Body of pancreas (tissue), 4 donors: ENCODE results near the gene SLC19A1. TPM values are rescaled to one million over a fixed set of nuclear protein-coding genes. Genes with fewer than 3 reads are reported as not detected.
A peak's percentile ranks its signal among the peaks of the same experiment; 100 is the strongest.

ENCODE experiments used
- ATAC-seq: fragments of 150-250 bp; one replicate; pipeline ENCODE4 v1.9.1; 2016
- DNase-seq, 4 donors: peaks; one replicate each; pipeline ENCODE4 v3.0.0-alpha.2; 2019
- H3K27ac ChIP-seq, 4 donors: fragments of 200-600 bp; sonication (generic); 1 replicate in 3 of 4; 2 replicates in 1 of 4; pipeline versions ENCODE4 v1.5.1 to v1.6.1; 2016 to 2019; ENCODE audit warnings: mild to moderate bottlenecking in 1 of 4, mixed read lengths in 1 of 4, moderate library complexity in 1 of 4
- H3K27me3 ChIP-seq, 2 donors: fragments of 200-600 bp; sonication (generic); one replicate each; pipeline ENCODE4 v1.6.0; 2016; ENCODE audit warnings: mild to moderate bottlenecking in 1 of 2
- H3K36me3 ChIP-seq, 2 donors: fragments of 200-600 bp; sonication (generic); replicated peaks in 1 of 2; 2 replicates each; pipeline ENCODE4 v1.5.1; 2016; ENCODE audit warnings: low read depth in 2 of 2; ENCODE audit not compliant: insufficient read depth in 1 of 2
- H3K4me1 ChIP-seq: fragments of 200-600 bp; sonication (generic); one replicate; pipeline ENCODE4 v1.6.0; 2016
- H3K4me3 ChIP-seq, 2 donors: fragments of 200-600 bp; sonication (generic); 1 replicate in 1 of 2; 2 replicates in 1 of 2; pipeline ENCODE4 v1.5.1; 2016 to 2019
- H3K9me3 ChIP-seq, 3 donors: fragments of 200-600 bp; sonication (generic); 1 replicate in 2 of 3; 2 replicates in 1 of 3; pipeline ENCODE4 v1.5.1; 2016
- POLR2A ChIP-seq, 3 donors: fragments of 450-650 bp; IDR thresholded peaks; one replicate each; pipeline ENCODE4 v1.6.1; 2016; ENCODE audit warnings: antibody characterized with exemption in 3 of 3, mild to moderate bottlenecking in 2 of 3
- WGBS, 2 donors: methylation state at CpG; one replicate each; pipeline ENCODE4 v1.1.5; 2017; 5-methylcytosine and 5-hydroxymethylcytosine counted together
- intact Hi-C: fragments of 100-400 bp; cut with DNase I; formaldehyde crosslinking; loops from one replicate; pipeline ENCODE4 v1.15.1; 2023
- total RNA-seq, 2 donors: library from RNA; depleted of rRNA; stranded (reverse); fragments of >200 nt; gene quantifications; one replicate each; pipeline ENCODE4 v1.1.0, GENCODE V29; 2016
- TF ChIP-seq, protein P1 (sequence below), 7 experiments: fragments of 450-650 bp in 4 of 7; fragments of 200-600 bp in 3 of 7; sonication (generic) in 3 of 7; IDR thresholded peaks; one replicate each; pipeline ENCODE4 v1.5.1; 2016 to 2019; ENCODE audit warnings: antibody characterized with exemption in 7 of 7

Gene SLC19A1
- total RNA-seq, 2 donors from 2014 or later, result 2.6 to 7.0 TPM

- no peak for ATAC-seq
- 88 to 95% methylated on average over 8 to 11 of the region's 12 CpGs for WGBS, 2 donors
- intact Hi-C loops, result no loop called here
- no peak overlapping the region for H3K27ac ChIP-seq
- no peaks in the 10 kb centered on the region for H3K36me3 ChIP-seq
- no peak overlapping the region for H3K4me3 ChIP-seq
- peaks cover 30% of the 10 kb centered on the region for H3K4me1 ChIP-seq
- no peaks in the 10 kb centered on the region for H3K27me3 ChIP-seq
- DNase-seq, result no peak
- no peaks in the 10 kb centered on the region for H3K9me3 ChIP-seq
- no peak for TF ChIP-seq POLR2A (IDR thresholded peaks at IDR 0.05)
- TF ChIP-seq, protein P1, sequence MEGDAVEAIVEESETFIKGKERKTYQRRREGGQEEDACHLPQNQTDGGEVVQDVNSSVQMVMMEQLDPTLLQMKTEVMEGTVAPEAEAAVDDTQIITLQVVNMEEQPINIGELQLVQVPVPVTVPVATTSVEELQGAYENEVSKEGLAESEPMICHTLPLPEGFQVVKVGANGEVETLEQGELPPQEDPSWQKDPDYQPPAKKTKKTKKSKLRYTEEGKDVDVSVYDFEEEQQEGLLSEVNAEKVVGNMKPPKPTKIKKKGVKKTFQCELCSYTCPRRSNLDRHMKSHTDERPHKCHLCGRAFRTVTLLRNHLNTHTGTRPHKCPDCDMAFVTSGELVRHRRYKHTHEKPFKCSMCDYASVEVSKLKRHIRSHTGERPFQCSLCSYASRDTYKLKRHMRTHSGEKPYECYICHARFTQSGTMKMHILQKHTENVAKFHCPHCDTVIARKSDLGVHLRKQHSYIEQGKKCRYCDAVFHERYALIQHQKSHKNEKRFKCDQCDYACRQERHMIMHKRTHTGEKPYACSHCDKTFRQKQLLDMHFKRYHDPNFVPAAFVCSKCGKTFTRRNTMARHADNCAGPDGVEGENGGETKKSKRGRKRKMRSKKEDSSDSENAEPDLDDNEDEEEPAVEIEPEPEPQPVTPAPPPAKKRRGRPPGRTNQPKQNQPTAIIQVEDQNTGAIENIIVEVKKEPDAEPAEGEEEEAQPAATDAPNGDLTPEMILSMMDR (IDR thresholded peaks at IDR 0.05), result no peak
Measured at GRCh38 chr21:45511007-45511406, 31.2 kb downstream of the SLC19A1 start.

DNA sequence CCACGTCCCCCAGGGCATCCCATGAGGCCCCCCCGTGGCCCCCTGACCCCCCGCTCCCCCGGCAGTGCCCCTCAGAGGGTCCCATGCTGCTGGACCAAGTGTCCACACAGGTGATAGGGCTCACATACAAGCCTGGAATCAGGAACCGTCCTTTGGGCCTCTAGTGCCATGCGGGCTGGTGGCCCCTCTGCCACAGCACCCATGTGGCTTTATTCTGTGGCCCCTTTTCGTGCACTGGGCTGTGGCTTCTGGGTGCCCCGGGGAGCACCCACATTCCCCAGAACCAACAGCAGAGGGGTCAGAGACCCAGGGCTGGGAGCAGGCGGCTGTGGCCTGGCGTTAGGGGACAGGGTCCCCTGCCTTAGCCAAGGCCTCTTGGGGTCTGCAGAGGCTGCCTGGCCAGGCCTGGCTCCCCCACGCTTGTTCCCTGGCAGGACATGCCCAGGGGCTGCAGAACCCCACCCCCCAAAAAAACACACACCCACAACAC, 31.7 kb downstream of the SLC19A1 start:
- H3K4me1 ChIP-seq, result peaks cover 30% of the 10 kb centered on the region

GRCh38 chr21:45509566-45510465, 32.4 kb downstream of the SLC19A1 start:
- Histone ChIP-seq H3K27me3 (no peaks in the 10 kb centered on the region), H3K9me3 (no peaks in the 10 kb centered on the region), H3K36me3 (no peaks in the 10 kb centered on the region), H3K4me3 (no peak overlapping the region), H3K27ac (no peak overlapping the region), H3K4me1 (peaks cover 30% of the 10 kb centered on the region)
- DNase-seq (no peak), ATAC-seq (no peak)
- TF ChIP-seq, protein P1 (IDR thresholded peaks at IDR 0.05), result no peak
- 85 to 91% methylated on average over 8 to 45 of the region's 61 CpGs for WGBS, 2 donors
- intact Hi-C loops, result no loop called here

More for the DNA sequence above, 31.7 kb downstream of the SLC19A1 start:
- ATAC-seq (no peak), DNase-seq (no peak)
- H3K9me3 ChIP-seq, result no peaks in the 10 kb centered on the region
- H3K27ac ChIP-seq, result no peak overlapping the region
- TF ChIP-seq POLR2A (IDR thresholded peaks at IDR 0.05), result no peak
- TF ChIP-seq, protein P1 (IDR thresholded peaks at IDR 0.05), result no peak
- intact Hi-C loops, result no loop called here
- no peak overlapping the region for H3K4me3 ChIP-seq
- H3K36me3 ChIP-seq, result no peaks in the 10 kb centered on the region
- no peaks in the 10 kb centered on the region for H3K27me3 ChIP-seq
- 96 to 100% methylated on average over 3 to 4 of the region's 11 CpGs for WGBS, 2 donors

DNA sequence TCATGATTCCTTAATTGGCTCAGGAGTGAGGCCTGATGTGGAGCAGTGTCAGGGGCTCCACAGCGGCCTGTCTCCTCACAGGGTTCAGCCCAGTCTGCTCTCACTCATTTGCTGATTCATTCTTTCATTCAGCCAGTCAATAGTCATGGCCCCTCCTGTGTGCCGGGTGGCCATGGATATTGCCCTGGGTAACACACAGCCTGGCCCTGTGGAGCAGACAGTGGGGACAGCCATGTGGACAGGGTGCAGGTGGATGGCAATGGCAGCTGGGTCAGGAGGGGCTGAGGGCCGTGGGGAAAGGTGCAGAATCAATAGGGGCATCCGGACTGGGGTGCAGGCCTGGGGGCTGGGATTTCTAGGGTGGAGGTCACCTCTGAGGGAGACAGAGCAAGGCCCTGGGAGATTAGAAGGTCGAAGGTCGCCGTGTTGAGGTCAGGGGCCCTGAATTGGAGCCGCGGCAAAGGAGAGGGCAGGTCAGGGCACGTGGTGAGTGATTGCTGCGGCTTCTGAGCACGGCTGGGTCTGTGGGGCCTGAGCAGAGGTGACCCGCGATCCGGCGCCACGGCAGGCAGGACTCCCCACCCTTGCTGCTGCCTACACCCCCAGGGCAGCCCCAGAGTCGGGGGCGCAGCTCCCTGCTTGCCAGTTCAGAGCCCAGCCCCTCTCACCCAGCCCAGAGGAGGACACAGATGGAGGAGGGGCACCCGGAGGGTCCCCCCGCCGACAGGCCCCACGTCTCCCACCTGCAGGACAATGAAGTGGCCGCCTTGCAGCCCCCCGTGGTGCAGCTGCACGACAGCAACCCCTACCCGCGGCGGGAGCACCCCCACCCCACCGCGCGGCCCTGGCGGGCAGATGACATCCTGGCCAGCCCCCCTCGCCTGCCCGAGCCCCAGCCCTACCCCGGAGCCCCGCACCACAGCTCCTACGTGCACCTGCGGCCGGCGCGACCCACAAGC, 33.4 kb downstream of the SLC19A1 start:
- WGBS, 2 donors, result 55 to 66% methylated on average over 11 to 33 of the region's 42 CpGs

More for the DNA sequence above, 33.4 kb downstream of the SLC19A1 start:
- ATAC-seq, result no peak
- Histone ChIP-seq H3K27me3 (no peaks in the 10 kb centered on the region), H3K27ac (no peak overlapping the region), H3K36me3 (no peaks in the 10 kb centered on the region), H3K4me3 (no peak overlapping the region), H3K4me1 (peaks cover 24% of the 10 kb centered on the region), H3K9me3 (no peaks in the 10 kb centered on the region)
- DNase-seq, result peak in 1 of 4 donors; percentile 7
- TF ChIP-seq, protein P1 (IDR thresholded peaks at IDR 0.05), result no peak
- TF ChIP-seq POLR2A (IDR thresholded peaks at IDR 0.05), result no peak
- intact Hi-C loops, result no loop called here
